IMR-90 (cell line): ENCODE results near the gene NTM. TPM values are rescaled to one million over a fixed set of nuclear protein-coding genes. Genes with fewer than 3 reads are reported as not detected.

Experiments used
- ATAC-seq: fragments of 200-7000 bp; cut with Tn5 transposase; 2 replicates; pipeline ENCODE4 v1.9.1; 2020; ENCODE audit warnings: low read depth, mild to moderate bottlenecking, moderate library complexity
- BruUV-seq: library from RNA; stranded (reverse); fragments of 400-500 nt; replicated peaks from 2 replicates; lab custom pipeline; 2021; lab: Mats Ljungman, UMichigan
- CTCF ChIA-PET: fragments of 300-600 bp; formaldehyde crosslinking; extraction: SDS; loops from one replicate; lab custom pipeline; 2021; ENCODE audit warnings: antibody characterized with exemption; lab: Yijun Ruan, JAX
- POLR2A ChIA-PET: fragments of 300-600 bp; sonication (Branson Sonifier 250); formaldehyde crosslinking; loops from one replicate; lab custom pipeline; 2022; ENCODE audit warnings: antibody characterized with exemption; ENCODE audit not compliant: unreplicated experiment; lab: Charles Lee
- DNase-seq: peaks from one replicate; pipeline ENCODE4 v3.0.0; 2013
- H2AFZ ChIP-seq: replicated peaks from 2 replicates; pipeline ENCODE3; 2013; ENCODE audit warnings: low read length, mild to moderate bottlenecking; ENCODE audit not compliant: poor library complexity
- H2AK5ac ChIP-seq: 2 replicates; pipeline ENCODE4 v1.6.1; 2013; ENCODE audit warnings: low read depth, low read length, inconsistent platforms
- H2AK9ac ChIP-seq: replicated peaks from 2 replicates; pipeline ENCODE3; 2013; ENCODE audit warnings: mild to moderate bottlenecking, low read depth, low read length, moderate library complexity; ENCODE audit not compliant: poor library complexity
- H2BK120ac ChIP-seq: 2 replicates; pipeline ENCODE4 v1.6.1; 2013; ENCODE audit warnings: low read depth, low read length, inconsistent platforms
- H2BK15ac ChIP-seq: 3 replicates; pipeline ENCODE4 v1.6.1; 2013; ENCODE audit warnings: low read depth, low read length, inconsistent platforms
- H2BK20ac ChIP-seq: 2 replicates; pipeline ENCODE4 v1.6.1; 2013; ENCODE audit warnings: low read depth, mild to moderate bottlenecking, inconsistent platforms, low read length, moderate library complexity
- H2BK5ac ChIP-seq: 2 replicates; pipeline ENCODE4 v1.6.1; 2013; ENCODE audit warnings: mild to moderate bottlenecking, low read depth, low read length, inconsistent platforms; ENCODE audit not compliant: poor library complexity, severe bottlenecking
- H3K14ac ChIP-seq: replicated peaks from 2 replicates; pipeline ENCODE4 v1.6.1; 2013; ENCODE audit warnings: low read depth, low read length, inconsistent platforms
- H3K18ac ChIP-seq: 2 replicates; pipeline ENCODE4 v1.6.1; 2013; ENCODE audit warnings: low read depth, low read length, control low read depth
- H3K23ac ChIP-seq: 2 replicates; pipeline ENCODE4 v1.6.1; 2013; ENCODE audit warnings: low read depth, low read length, inconsistent platforms
- H3K27ac ChIP-seq: 2 replicates; pipeline ENCODE4 v1.5.1; 2013; ENCODE audit warnings: mild to moderate bottlenecking, control low read depth, low read length; ENCODE audit not compliant: insufficient read depth
- H3K27me3 ChIP-seq: 2 replicates; pipeline ENCODE4 v1.6.1; 2013; ENCODE audit warnings: low read length; ENCODE audit not compliant: control insufficient read depth, insufficient read depth
- H3K36me3 ChIP-seq: 2 replicates; pipeline ENCODE4 v1.6.1; 2013; ENCODE audit warnings: low read length, mixed read lengths; ENCODE audit not compliant: control insufficient read depth, insufficient read depth
- H3K4ac ChIP-seq: 2 replicates; pipeline ENCODE4 v1.6.1; 2013; ENCODE audit warnings: low read depth, low read length, inconsistent platforms
- H3K4me1 ChIP-seq: 2 replicates; pipeline ENCODE4 v1.6.1; 2013; ENCODE audit warnings: low read length, mixed read lengths; ENCODE audit not compliant: control insufficient read depth, insufficient read depth
- H3K4me2 ChIP-seq: 2 replicates; pipeline ENCODE4 v1.6.1; 2013; ENCODE audit warnings: low read depth, mild to moderate bottlenecking, control low read depth, low read length, moderate library complexity
- H3K4me3 ChIP-seq: 2 replicates; pipeline ENCODE4 v1.5.1; 2013; ENCODE audit warnings: low read depth, mild to moderate bottlenecking, control low read depth, low read length, moderate library complexity; ENCODE audit not compliant: insufficient read depth
- H3K56ac ChIP-seq: 2 replicates; pipeline ENCODE4 v1.6.1; 2013; ENCODE audit warnings: low read length, inconsistent platforms; ENCODE audit not compliant: insufficient read depth; ENCODE audit errors: extremely low read depth
- H3K79me1 ChIP-seq, 2 experiments: 2 replicates each; pipeline ENCODE4 v1.6.1; 2013; ENCODE audit warnings: low read length in 2 of 2, inconsistent platforms in 1 of 2, low read depth in 1 of 2
- H3K9ac ChIP-seq: 2 replicates; pipeline ENCODE4 v1.6.1; 2013; ENCODE audit warnings: low read depth, low read length, control low read depth
- H3K9me1 ChIP-seq: 2 replicates; pipeline ENCODE4 v1.6.1; 2013; ENCODE audit warnings: low read length, inconsistent platforms; ENCODE audit not compliant: insufficient read depth
- H3K9me3 ChIP-seq: 2 replicates; pipeline ENCODE4 v1.6.1; 2013; ENCODE audit warnings: low read length; ENCODE audit not compliant: control insufficient read depth, insufficient read depth
- H4K20me1 ChIP-seq: 2 replicates; pipeline ENCODE4 v1.6.1; 2013; ENCODE audit warnings: low read length, inconsistent platforms; ENCODE audit not compliant: insufficient read depth
- H4K5ac ChIP-seq: 2 replicates; pipeline ENCODE4 v1.6.1; 2013; ENCODE audit warnings: mild to moderate bottlenecking, low read depth, low read length, control low read depth
- H4K8ac ChIP-seq, 2 experiments: 2 replicates each; pipeline ENCODE4 v1.6.1; 2013; ENCODE audit warnings: low read depth in 2 of 2, low read length in 2 of 2, control low read depth in 1 of 2, inconsistent platforms in 1 of 2
- H4K91ac ChIP-seq: 2 replicates; pipeline ENCODE4 v1.6.1; 2013; ENCODE audit warnings: low read depth, low read length, inconsistent platforms; ENCODE audit not compliant: insufficient read depth
- BHLHE40 ChIP-seq: fragments of 150-350 bp; IDR thresholded peaks from 2 replicates; pipeline ENCODE4 v1.6.1; 2016; ENCODE audit warnings: mild to moderate bottlenecking, low read depth, low read length
- CEBPB ChIP-seq: IDR thresholded peaks from 2 replicates; pipeline ENCODE4 v1.6.1; 2012; ENCODE audit warnings: low read depth, low read length, improper control_type of control experiment
- FOS ChIP-seq: fragments of 150-350 bp; IDR thresholded peaks from 2 replicates; pipeline ENCODE4 v1.6.1; 2016; ENCODE audit warnings: low read depth, low read length
- MAFK ChIP-seq: IDR thresholded peaks from 2 replicates; pipeline ENCODE4 v1.6.1; 2012; ENCODE audit warnings: low read depth, low read length, improper control_type of control experiment
- MXI1 ChIP-seq: IDR thresholded peaks from 2 replicates; pipeline ENCODE4 v1.6.1; 2012; ENCODE audit warnings: low read depth, mild to moderate bottlenecking, low read length, moderate library complexity, borderline replicate concordance
- POLR2A ChIP-seq: IDR thresholded peaks from 2 replicates; pipeline ENCODE4 v1.6.1; 2012; ENCODE audit warnings: mild to moderate bottlenecking, low read depth, low read length
- RAD21 ChIP-seq: IDR thresholded peaks from 2 replicates; pipeline ENCODE4 v1.6.1; 2012; ENCODE audit warnings: low read length, improper control_type of control experiment
- RCOR1 ChIP-seq: IDR thresholded peaks from 2 replicates; pipeline ENCODE4 v1.6.1; 2012; ENCODE audit warnings: mild to moderate bottlenecking, low read length, improper control_type of control experiment; ENCODE audit not compliant: insufficient replicate concordance
- WGBS, 2 experiments: methylation state at CpG; one replicate each; pipeline versions ENCODE4 v1.1.5 to v1.1.7; 2013; ENCODE audit warnings: missing lambda C conversion rate in 2 of 2; ENCODE audit not compliant: insufficient read length in 1 of 2; ENCODE audit errors: extremely low coverage in 2 of 2; 5-methylcytosine and 5-hydroxymethylcytosine counted together
- dilution Hi-C: fragments of 300-500 bp; cut with HindIII; formaldehyde crosslinking; loops from one replicate; pipeline ENCODE4 v1.14.3; 2018; ENCODE audit warnings: low sequenced_read_pairs; ENCODE audit not compliant: unreplicated experiment
- in situ Hi-C: fragments of 300-500 bp; cut with MboI; formaldehyde crosslinking; loops from 3 replicates; pipeline ENCODE4 v1.14.3; 2019; ENCODE audit warnings: low sequenced_read_pairs, inconsistent platforms, mixed read lengths
- intact Hi-C: fragments of 100-400 bp; cut with micrococcal nuclease; formaldehyde crosslinking; loops from 2 replicates; pipeline ENCODE4 v1.10.0; 2022
- polyA plus RNA-seq, 3 experiments: library from polyadenylated mRNA; depleted of rRNA; stranded (reverse); fragments of >200 nt; gene quantifications; 2 replicates each; pipeline ENCODE4 v1.2.3, GENCODE V29; 2012; ENCODE audit warnings: low replicate concordance in 1 of 3
- total RNA-seq: library from RNA; depleted of rRNA; stranded (reverse); fragments of >200 nt; gene quantifications from 2 replicates; pipeline ENCODE4 v1.2.3, GENCODE V29; 2012
- TF ChIP-seq, protein P1 (sequence below): conservative IDR thresholded peaks from 2 replicates; pipeline ENCODE4 v1.5.1; 2012; ENCODE audit warnings: mild to moderate bottlenecking, low read depth, low read length, improper control_type of control experiment
- TF ChIP-seq, protein P2 (sequence below): fragments of 150-350 bp; IDR thresholded peaks from 2 replicates; pipeline ENCODE4 v1.6.1; 2017; ENCODE audit warnings: mild to moderate bottlenecking, antibody characterized with exemption, low read length, low read depth

Gene NTM
- total and polyA plus RNA-seq, 2 of the 4 experiments (the other 2 are of a cell fraction): 19.5 to 25.5 TPM

DNA sequence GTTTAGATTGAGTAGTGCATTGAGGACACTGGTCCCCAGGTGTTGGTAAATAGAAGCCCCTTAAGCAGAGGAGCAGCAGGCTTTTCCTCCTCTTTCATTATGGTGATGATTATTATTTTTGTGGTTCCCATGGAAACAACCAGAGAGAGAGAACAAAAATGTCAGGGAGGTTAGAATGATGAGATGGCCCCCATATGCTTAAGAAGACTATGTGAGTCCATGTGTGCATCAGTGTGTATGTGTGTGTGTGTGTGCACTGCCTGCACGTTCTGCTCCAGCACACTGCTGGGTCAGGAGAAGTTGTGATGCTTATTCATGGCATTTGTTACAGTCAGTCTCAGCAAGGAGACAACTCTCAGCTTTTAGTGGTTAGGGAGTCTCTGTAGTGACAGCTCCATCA lies 724.2 kb downstream of the NTM start:
- Histone ChIP-seq H3K4me3 (no peak overlapping the region), H3K4me1 (peaks cover 4% of the 10 kb centered on the region), H4K5ac (no peak overlapping the region; the same call in 1 of the 2 replicates), H2AFZ (no peak overlapping the region), H4K91ac (no peak overlapping the region), H3K14ac (0 out of 2 replicates have a peak overlapping the region, but pooled peaks have one; percentile 7), H3K27ac (no peak overlapping the region), H3K79me1 (peaks cover 0 to 4% of the 10 kb centered on the region in 2 experiments; a peak in 1 of 4 replicates), H3K4ac (no peak overlapping the region), H4K8ac (peak overlapping the region in 1 of 2 experiments; percentile 19; a peak in 2 of 4 replicates), H3K9me3 (no peaks in the 10 kb centered on the region), H3K23ac (no peak overlapping the region), H3K9ac (no peak overlapping the region), H2BK120ac (no peak overlapping the region), H2AK9ac (no peak overlapping the region), H3K56ac (no peak overlapping the region), H2BK15ac (0 out of 3 replicates have a peak overlapping the region, but pooled peaks have one; percentile 9), H2AK5ac (peak overlapping the region; percentile 39; the same call in 1 of the 2 replicates), H4K20me1 (no peaks in the 10 kb centered on the region), H3K27me3 (no peaks in the 10 kb centered on the region), H3K4me2 (no peak overlapping the region), H3K36me3 (no peaks in the 10 kb centered on the region), H3K9me1 (peaks cover 3% of the 10 kb centered on the region; the same call in 1 of the 2 replicates), H3K18ac (peak overlapping the region; percentile 50; the same call in 1 of the 2 replicates), H2BK20ac (peak overlapping the region; percentile 3; the same call in 1 of the 2 replicates), H2BK5ac (no peak overlapping the region)
- intact Hi-C loops: no loop called here
- no peak for ATAC-seq
- 25% methylated on average over 1 of the region's 1 CpG; no CpG with 5 or more reads in 1 of the 2 experiments for WGBS, 2 experiments
- TF ChIP-seq BHLHE40: no peak
- no peak for TF ChIP-seq POLR2A
- no peak for TF ChIP-seq FOS
- TF ChIP-seq MAFK: no peak
- no peak for TF ChIP-seq RCOR1
- TF ChIP-seq MXI1: no peak
- TF ChIP-seq RAD21: no peak
- no peak for TF ChIP-seq CEBPB
- TF ChIP-seq, protein P1, sequence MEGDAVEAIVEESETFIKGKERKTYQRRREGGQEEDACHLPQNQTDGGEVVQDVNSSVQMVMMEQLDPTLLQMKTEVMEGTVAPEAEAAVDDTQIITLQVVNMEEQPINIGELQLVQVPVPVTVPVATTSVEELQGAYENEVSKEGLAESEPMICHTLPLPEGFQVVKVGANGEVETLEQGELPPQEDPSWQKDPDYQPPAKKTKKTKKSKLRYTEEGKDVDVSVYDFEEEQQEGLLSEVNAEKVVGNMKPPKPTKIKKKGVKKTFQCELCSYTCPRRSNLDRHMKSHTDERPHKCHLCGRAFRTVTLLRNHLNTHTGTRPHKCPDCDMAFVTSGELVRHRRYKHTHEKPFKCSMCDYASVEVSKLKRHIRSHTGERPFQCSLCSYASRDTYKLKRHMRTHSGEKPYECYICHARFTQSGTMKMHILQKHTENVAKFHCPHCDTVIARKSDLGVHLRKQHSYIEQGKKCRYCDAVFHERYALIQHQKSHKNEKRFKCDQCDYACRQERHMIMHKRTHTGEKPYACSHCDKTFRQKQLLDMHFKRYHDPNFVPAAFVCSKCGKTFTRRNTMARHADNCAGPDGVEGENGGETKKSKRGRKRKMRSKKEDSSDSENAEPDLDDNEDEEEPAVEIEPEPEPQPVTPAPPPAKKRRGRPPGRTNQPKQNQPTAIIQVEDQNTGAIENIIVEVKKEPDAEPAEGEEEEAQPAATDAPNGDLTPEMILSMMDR: no peak
- TF ChIP-seq, protein P2, sequence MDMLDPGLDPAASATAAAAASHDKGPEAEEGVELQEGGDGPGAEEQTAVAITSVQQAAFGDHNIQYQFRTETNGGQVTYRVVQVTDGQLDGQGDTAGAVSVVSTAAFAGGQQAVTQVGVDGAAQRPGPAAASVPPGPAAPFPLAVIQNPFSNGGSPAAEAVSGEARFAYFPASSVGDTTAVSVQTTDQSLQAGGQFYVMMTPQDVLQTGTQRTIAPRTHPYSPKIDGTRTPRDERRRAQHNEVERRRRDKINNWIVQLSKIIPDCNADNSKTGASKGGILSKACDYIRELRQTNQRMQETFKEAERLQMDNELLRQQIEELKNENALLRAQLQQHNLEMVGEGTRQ: no peak
- ChIA-PET CTCF (no interaction called here), POLR2A (no interaction called here)
- peak; percentile 34 for DNase-seq
- dilution Hi-C loops: no loop called here
- BruUV-seq: no TSS peak
- in situ Hi-C loops: no loop called here
